GM12865 (cell line): Measurements from ENCODE around the gene ARSB.

ENCODE experiments used
- DNase-seq: peaks from one replicate; pipeline ENCODE4 v3.0.0; 2010; ENCODE audit warnings: low read depth
- H3K4me3 ChIP-seq: 2 replicates; pipeline ENCODE4 v1.5.1; 2011; ENCODE audit warnings: mild to moderate bottlenecking, low read depth, low read length, control low read depth
- CTCF ChIP-seq: IDR thresholded peaks from 2 replicates; pipeline ENCODE4 v1.5.1; 2011; ENCODE audit warnings: low read length, control low read depth, low read depth, inconsistent platforms; ENCODE audit not compliant: insufficient read depth; ENCODE audit errors: missing control alignments

ARSB gene

GRCh38 chr5:78907255-78907891 lies 77.7 kb downstream of the ARSB start:
- TF ChIP-seq CTCF: no peak
- peak; percentile 16 for DNase-seq
- H3K4me3 ChIP-seq: no peak overlapping the region

- DNase-seq: peak; percentile 78
- TF ChIP-seq CTCF: no peak
- peak overlapping the region; percentile 22; the same call in 1 of the 2 replicates for H3K4me3 ChIP-seq
Measured at GRCh38 chr5:78905084-78905938, 79.8 kb downstream of the ARSB start.

GRCh38 chr5:78903861-78904260 lies 81.2 kb downstream of the ARSB start:
- no peak for TF ChIP-seq CTCF
- H3K4me3 ChIP-seq: no peak overlapping the region
- DNase-seq: no peak

- TF ChIP-seq CTCF: no peak
- DNase-seq: no peak
- no peak overlapping the region for H3K4me3 ChIP-seq
Measured at GRCh38 chr5:78903353-78903752, 81.8 kb downstream of the ARSB start.

- peak; percentile 82 for TF ChIP-seq CTCF
- DNase-seq: peak; percentile 80
- H3K4me3 ChIP-seq: no peak overlapping the region
Measured at GRCh38 chr5:78899922-78900362, 85.2 kb downstream of the ARSB start.

- TF ChIP-seq CTCF: no peak
- no peak overlapping the region for H3K4me3 ChIP-seq
- no peak for DNase-seq
Measured at GRCh38 chr5:78896132-78896531, 89.0 kb downstream of the ARSB start.
